ENCODE data around the gene UTP14C. TPM values are rescaled to one million over a fixed set of nuclear protein-coding genes. Genes with fewer than 3 reads are reported as not detected.
A peak's percentile ranks its signal among the peaks of the same experiment; 100 is the strongest.
"Not testable (repeated sequence)": the region's sequence is repeated elsewhere in the genome, so short reads cannot be mapped to it uniquely, and the experiment has no call there.

UTP14C gene
- total RNA-seq, 1 donor from 2014 or later = 19.7 TPM

GRCh38 chr13:52022356-52022755 lies 2.1 kb upstream of the UTP14C start:
- Mint-ChIP-seq H3K27me3 (ENCODE audit: low read depth) (no peaks in the 10 kb centered on the region), H3K27ac (ENCODE audit: unreplicated experiment) (no peak overlapping the region), H3K4me1 (no peaks in the 10 kb centered on the region), H3K36me3 (ENCODE audit: low read depth) (peaks cover 50% of the 10 kb centered on the region), H3K4me3 (no peak overlapping the region), H3K9me3 (peaks cover 8% of the 10 kb centered on the region)
- DNase-seq (ENCODE audit: low read depth, low spot score) = no peak
- TF ChIP-seq CTCF (conservative IDR thresholded peaks at IDR 0.05) = no peak

- Mint-ChIP-seq H3K36me3 (ENCODE audit: low read depth) (peaks cover 66% of the 10 kb centered on the region), H3K27me3 (ENCODE audit: low read depth) (no peaks in the 10 kb centered on the region), H3K4me3 (no peak overlapping the region), H3K4me1 (no peaks in the 10 kb centered on the region), H3K27ac (ENCODE audit: unreplicated experiment) (no peak overlapping the region), H3K9me3 (peaks cover 11% of the 10 kb centered on the region)
- DNase-seq (ENCODE audit: low read depth, low spot score) = no peak
- TF ChIP-seq CTCF (conservative IDR thresholded peaks at IDR 0.05) = no peak
Observed at GRCh38 chr13:52025475-52026245, 1.2 kb downstream of the UTP14C start.

- Mint-ChIP-seq H3K27ac (ENCODE audit: unreplicated experiment) (no peak overlapping the region), H3K27me3 (ENCODE audit: low read depth) (no peaks in the 10 kb centered on the region), H3K36me3 (ENCODE audit: low read depth) (peaks cover 63% of the 10 kb centered on the region), H3K4me3 (no peak overlapping the region), H3K4me1 (no peaks in the 10 kb centered on the region), H3K9me3 (peaks cover 11% of the 10 kb centered on the region)
- no peak for TF ChIP-seq CTCF (conservative IDR thresholded peaks at IDR 0.05)
- no peak for DNase-seq (ENCODE audit: low read depth, low spot score)
Observed at GRCh38 chr13:52026246-52026626, 1.7 kb downstream of the UTP14C start.

GRCh38 chr13:52027832-52028231 lies 3.3 kb downstream of the UTP14C start:
- no peak for TF ChIP-seq CTCF (conservative IDR thresholded peaks at IDR 0.05)
- Mint-ChIP-seq H3K27ac (ENCODE audit: unreplicated experiment) (no peak overlapping the region), H3K36me3 (ENCODE audit: low read depth) (peaks cover 59% of the 10 kb centered on the region), H3K9me3 (peaks cover 11% of the 10 kb centered on the region), H3K4me1 (peaks cover 5% of the 10 kb centered on the region), H3K27me3 (ENCODE audit: low read depth) (no peaks in the 10 kb centered on the region), H3K4me3 (no peak overlapping the region)
- DNase-seq (ENCODE audit: low read depth, low spot score) = no peak

- H3K36me3 Mint-ChIP-seq (ENCODE audit: low read depth) = peaks cover 56% of the 10 kb centered on the region
- H3K27ac Mint-ChIP-seq (ENCODE audit: unreplicated experiment) = no peak overlapping the region
- TF ChIP-seq CTCF (conservative IDR thresholded peaks at IDR 0.05) = no peak
- H3K4me3 Mint-ChIP-seq = no peak overlapping the region
- peaks cover 5% of the 10 kb centered on the region for H3K4me1 Mint-ChIP-seq
- no peak for DNase-seq (ENCODE audit: low read depth, low spot score)
- no peaks in the 10 kb centered on the region for H3K27me3 Mint-ChIP-seq (ENCODE audit: low read depth)
- H3K9me3 Mint-ChIP-seq = peaks cover 11% of the 10 kb centered on the region
Observed at GRCh38 chr13:52029569-52029968, 5.1 kb downstream of the UTP14C start.

GRCh38 chr13:52030401-52030800 lies 5.9 kb downstream of the UTP14C start:
- peaks cover 50% of the 10 kb centered on the region for H3K36me3 Mint-ChIP-seq (ENCODE audit: low read depth)
- H3K27ac Mint-ChIP-seq (ENCODE audit: unreplicated experiment) = peak overlapping the region; percentile 53
- H3K4me3 Mint-ChIP-seq; H3K27me3 Mint-ChIP-seq (ENCODE audit: low read depth); H3K4me1 Mint-ChIP-seq; DNase-seq (ENCODE audit: low read depth, low spot score): not testable (repeated sequence)
- H3K9me3 Mint-ChIP-seq = peaks cover 11% of the 10 kb centered on the region
